DOHH2 (cell line): ENCODE data around the gene FAAP100.

Source experiments
- H3F3A ChIP-seq: fragments of 200-600 bp; sonication (generic), shearing (Covaris generic); 2 replicates; pipeline ENCODE4 v1.6.0; 2016; ENCODE audit warnings: antibody characterized with exemption, mild to moderate bottlenecking; ENCODE audit not compliant: control insufficient read depth, insufficient read depth
- H3K27ac ChIP-seq: fragments of 200-600 bp; sonication (generic); 2 replicates; pipeline ENCODE4 v1.5.1; 2014; ENCODE audit warnings: low read depth, mild to moderate bottlenecking, low read length, moderate library complexity
- H3K27me3 ChIP-seq: fragments of 200-600 bp; sonication (generic); 2 replicates; pipeline ENCODE4 v1.6.1; 2014; ENCODE audit warnings: mild to moderate bottlenecking, low read length, mixed read lengths; ENCODE audit not compliant: control insufficient read depth
- H3K36me3 ChIP-seq: fragments of 200-600 bp; sonication (generic); 2 replicates; pipeline ENCODE4 v1.6.1; 2014; ENCODE audit warnings: mild to moderate bottlenecking, low read length, moderate library complexity, mixed read lengths; ENCODE audit not compliant: control insufficient read depth
- H3K4me1 ChIP-seq: fragments of 200-600 bp; sonication (generic); 2 replicates; pipeline ENCODE4 v1.6.1; 2014; ENCODE audit warnings: mild to moderate bottlenecking, low read length, mixed read lengths; ENCODE audit not compliant: control insufficient read depth
- H3K4me2 ChIP-seq: fragments of 200-600 bp; sonication (generic); 2 replicates; pipeline ENCODE4 v1.6.0; 2014; ENCODE audit warnings: mild to moderate bottlenecking, low read length, moderate library complexity
- H3K4me3 ChIP-seq: fragments of 200-600 bp; sonication (generic); 2 replicates; pipeline ENCODE4 v1.5.1; 2014; ENCODE audit warnings: mild to moderate bottlenecking, low read length, mixed read lengths
- H3K79me2 ChIP-seq: fragments of 200-600 bp; sonication (generic); 2 replicates; pipeline ENCODE4 v1.6.1; 2014; ENCODE audit warnings: mild to moderate bottlenecking, low read length, mixed read lengths; ENCODE audit not compliant: control insufficient read depth
- H3K9me2 ChIP-seq: fragments of 200-600 bp; sonication (generic); replicated peaks from 2 replicates; pipeline ENCODE4 v1.6.1; 2014; ENCODE audit warnings: mild to moderate bottlenecking, low read length, mixed read lengths; ENCODE audit not compliant: control insufficient read depth
- H3K9me3 ChIP-seq: fragments of 200-600 bp; sonication (generic); 2 replicates; pipeline ENCODE4 v1.6.1; 2014; ENCODE audit warnings: antibody characterized with exemption, low read length, mixed read lengths; ENCODE audit not compliant: control insufficient read depth, insufficient read depth
- H4K20me1 ChIP-seq: fragments of 200-600 bp; sonication (generic); 2 replicates; pipeline ENCODE4 v1.6.0; 2014; ENCODE audit warnings: low read depth, mild to moderate bottlenecking, antibody characterized with exemption, low read length, moderate library complexity; ENCODE audit not compliant: control insufficient read depth, insufficient read depth
- EZH2phosphoT487 ChIP-seq: fragments of 200-600 bp; sonication (generic); IDR thresholded peaks from 2 replicates; pipeline ENCODE4 v1.6.1; 2017; ENCODE audit warnings: borderline replicate concordance, mild to moderate bottlenecking, antibody characterized with exemption, low read length, moderate library complexity, mixed read lengths
- TF ChIP-seq, protein P1 (sequence below): fragments of 200-600 bp; sonication (generic); IDR thresholded peaks from one replicate; pipeline ENCODE4 v1.5.1; 2014; ENCODE audit warnings: antibody characterized with exemption, mild to moderate bottlenecking, low read depth, low read length; ENCODE audit not compliant: poor library complexity, severe bottlenecking

The FAAP100 gene

DNA sequence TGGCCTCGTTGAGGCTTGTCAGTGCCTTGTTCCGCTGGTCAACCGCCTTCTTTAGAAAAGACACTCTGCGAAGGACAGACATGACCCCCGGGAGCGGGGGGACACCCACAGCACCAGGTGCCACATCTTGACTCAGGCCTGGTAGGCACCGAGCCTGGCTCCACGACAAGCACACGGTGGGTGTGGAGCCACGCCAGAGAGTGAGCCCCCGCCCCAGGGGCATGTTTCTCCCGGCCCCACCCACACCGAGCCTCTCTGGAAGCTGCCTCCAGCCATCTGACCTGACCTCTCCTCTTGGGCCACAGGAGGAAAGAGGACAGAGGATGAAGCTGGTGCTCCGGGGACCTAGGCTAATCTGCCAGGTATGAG, 4.6 kb downstream of the FAAP100 start:
- Histone ChIP-seq H3K9me2 (no peaks in the 10 kb centered on the region), H3K27me3 (no peaks in the 10 kb centered on the region), H3K4me3 (no peak overlapping the region), H3K9me3 (no peaks in the 10 kb centered on the region), H3K79me2 (peaks cover 32% of the 10 kb centered on the region), H3K4me1 (peaks cover 12% of the 10 kb centered on the region), H3K4me2 (no peak overlapping the region), H3K27ac (no peak overlapping the region), H4K20me1 (0 out of 2 replicates have a peak, but pooled peaks cover 5% of the 10 kb centered on the region), H3F3A (no peaks in the 10 kb centered on the region), H3K36me3 (peaks cover 76% of the 10 kb centered on the region)
- TF ChIP-seq EZH2phosphoT487: no peak
- TF ChIP-seq, protein P1, sequence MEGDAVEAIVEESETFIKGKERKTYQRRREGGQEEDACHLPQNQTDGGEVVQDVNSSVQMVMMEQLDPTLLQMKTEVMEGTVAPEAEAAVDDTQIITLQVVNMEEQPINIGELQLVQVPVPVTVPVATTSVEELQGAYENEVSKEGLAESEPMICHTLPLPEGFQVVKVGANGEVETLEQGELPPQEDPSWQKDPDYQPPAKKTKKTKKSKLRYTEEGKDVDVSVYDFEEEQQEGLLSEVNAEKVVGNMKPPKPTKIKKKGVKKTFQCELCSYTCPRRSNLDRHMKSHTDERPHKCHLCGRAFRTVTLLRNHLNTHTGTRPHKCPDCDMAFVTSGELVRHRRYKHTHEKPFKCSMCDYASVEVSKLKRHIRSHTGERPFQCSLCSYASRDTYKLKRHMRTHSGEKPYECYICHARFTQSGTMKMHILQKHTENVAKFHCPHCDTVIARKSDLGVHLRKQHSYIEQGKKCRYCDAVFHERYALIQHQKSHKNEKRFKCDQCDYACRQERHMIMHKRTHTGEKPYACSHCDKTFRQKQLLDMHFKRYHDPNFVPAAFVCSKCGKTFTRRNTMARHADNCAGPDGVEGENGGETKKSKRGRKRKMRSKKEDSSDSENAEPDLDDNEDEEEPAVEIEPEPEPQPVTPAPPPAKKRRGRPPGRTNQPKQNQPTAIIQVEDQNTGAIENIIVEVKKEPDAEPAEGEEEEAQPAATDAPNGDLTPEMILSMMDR: no peak

DNA sequence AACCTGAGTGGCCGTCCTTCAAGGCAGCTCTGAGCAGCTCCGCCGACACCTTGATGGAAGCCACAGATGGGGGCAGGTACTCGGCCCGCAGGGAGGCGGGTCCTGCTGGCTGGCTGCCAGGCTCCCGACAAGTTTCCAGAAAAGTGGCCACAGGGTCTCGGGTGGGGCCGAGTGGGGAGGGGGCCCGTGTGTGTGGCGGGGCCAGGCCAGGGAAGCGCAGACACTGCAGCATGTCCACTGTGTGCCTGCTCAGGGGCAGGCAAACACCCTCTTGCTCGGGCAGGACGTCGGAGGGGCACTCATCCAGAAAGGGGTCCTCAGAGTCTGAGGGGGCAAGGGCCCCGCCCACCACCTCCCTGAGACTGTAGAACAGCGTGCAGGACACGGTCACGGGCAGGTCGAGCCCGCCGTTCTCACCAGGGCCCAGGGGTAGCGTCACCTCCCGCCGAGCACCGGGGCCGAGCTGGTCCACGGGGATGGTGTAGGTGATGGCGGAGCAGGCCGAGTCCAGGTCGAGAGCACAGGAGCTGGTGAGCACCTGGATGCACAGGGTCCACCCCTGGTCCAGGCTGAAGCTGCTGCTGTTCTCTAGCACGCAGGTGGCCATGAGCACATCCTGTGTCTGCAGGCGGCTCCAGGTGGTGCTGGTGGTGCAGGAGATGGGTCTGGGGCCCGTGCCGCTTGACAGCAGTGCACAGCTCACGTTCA, 5.1 kb downstream of the FAAP100 start:
- H4K20me1 ChIP-seq: 0 out of 2 replicates have a peak, but pooled peaks cover 5% of the 10 kb centered on the region
- no peak overlapping the region for H3K4me2 ChIP-seq
- H3K27me3 ChIP-seq: no peaks in the 10 kb centered on the region

DNA sequence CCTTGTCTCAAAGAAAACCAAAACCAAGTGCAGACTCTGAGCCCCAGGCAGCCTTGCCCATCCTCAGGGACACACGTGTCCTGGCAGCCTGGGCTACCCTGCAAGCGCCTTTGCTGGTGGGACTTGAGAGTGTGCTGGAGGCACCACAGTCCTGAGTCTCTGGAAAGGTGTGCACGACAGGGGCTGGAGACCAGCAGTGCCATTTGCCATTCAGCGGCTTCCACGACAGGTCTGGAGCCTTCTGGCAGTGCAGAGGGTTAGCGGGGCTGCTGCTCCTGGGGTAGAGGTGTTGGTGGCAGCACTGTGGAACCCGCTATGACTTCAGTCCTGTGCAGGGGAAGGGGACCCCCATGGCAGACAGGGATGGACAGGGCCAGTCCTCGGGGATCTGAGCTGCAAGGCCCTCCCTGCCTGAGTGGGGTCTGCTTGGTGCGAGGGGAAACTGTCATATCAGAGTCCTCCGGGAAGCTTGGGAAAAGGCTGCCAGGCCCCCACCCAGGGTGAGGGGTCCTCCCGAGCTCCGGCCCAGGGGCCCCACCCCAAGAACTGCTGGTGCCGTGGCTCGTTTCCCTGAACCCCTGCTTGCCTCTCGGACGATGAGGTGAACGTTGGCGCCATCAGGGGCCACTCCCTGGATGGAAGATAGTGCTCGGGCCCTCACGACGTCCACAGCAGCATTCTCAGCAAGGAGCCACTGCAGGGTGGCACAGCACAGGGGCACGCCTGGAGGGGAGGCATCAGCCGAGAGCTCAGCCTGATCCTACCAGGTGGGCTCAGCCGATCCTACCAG, 6.8 kb downstream of the FAAP100 start:
- peaks cover under 1% of the 10 kb centered on the region; the same call in 1 of the 2 replicates for H3K4me1 ChIP-seq

More for the DNA sequence above, 5.1 kb downstream of the FAAP100 start:
- Histone ChIP-seq H3K9me3 (no peaks in the 10 kb centered on the region), H3K36me3 (peaks cover 76% of the 10 kb centered on the region), H3K79me2 (peaks cover 31% of the 10 kb centered on the region), H3K9me2 (no peaks in the 10 kb centered on the region), H3K4me3 (no peak overlapping the region), H3K4me1 (peaks cover 12% of the 10 kb centered on the region), H3F3A (no peaks in the 10 kb centered on the region), H3K27ac (no peak overlapping the region)
- TF ChIP-seq, protein P1: no peak
- TF ChIP-seq EZH2phosphoT487: no peak

More for the DNA sequence above, 6.8 kb downstream of the FAAP100 start:
- Histone ChIP-seq H3K36me3 (peaks cover 71% of the 10 kb centered on the region), H3K4me3 (no peak overlapping the region), H3K4me2 (no peak overlapping the region), H3F3A (no peaks in the 10 kb centered on the region), H3K27ac (no peak overlapping the region), H3K9me2 (no peaks in the 10 kb centered on the region), H3K27me3 (no peaks in the 10 kb centered on the region), H4K20me1 (no peaks in the 10 kb centered on the region), H3K79me2 (peaks cover 14% of the 10 kb centered on the region), H3K9me3 (no peaks in the 10 kb centered on the region)
- TF ChIP-seq, protein P1: no peak
- TF ChIP-seq EZH2phosphoT487: no peak
